Measurements from ENCODE around the gene SMARCD1.
A peak's percentile ranks its signal among the peaks of the same experiment; 100 is the strongest.
"Not testable (repeated sequence)": the region's sequence is repeated elsewhere in the genome, so short reads cannot be mapped to it uniquely, and the experiment has no call there.

Gene SMARCD1

DNA sequence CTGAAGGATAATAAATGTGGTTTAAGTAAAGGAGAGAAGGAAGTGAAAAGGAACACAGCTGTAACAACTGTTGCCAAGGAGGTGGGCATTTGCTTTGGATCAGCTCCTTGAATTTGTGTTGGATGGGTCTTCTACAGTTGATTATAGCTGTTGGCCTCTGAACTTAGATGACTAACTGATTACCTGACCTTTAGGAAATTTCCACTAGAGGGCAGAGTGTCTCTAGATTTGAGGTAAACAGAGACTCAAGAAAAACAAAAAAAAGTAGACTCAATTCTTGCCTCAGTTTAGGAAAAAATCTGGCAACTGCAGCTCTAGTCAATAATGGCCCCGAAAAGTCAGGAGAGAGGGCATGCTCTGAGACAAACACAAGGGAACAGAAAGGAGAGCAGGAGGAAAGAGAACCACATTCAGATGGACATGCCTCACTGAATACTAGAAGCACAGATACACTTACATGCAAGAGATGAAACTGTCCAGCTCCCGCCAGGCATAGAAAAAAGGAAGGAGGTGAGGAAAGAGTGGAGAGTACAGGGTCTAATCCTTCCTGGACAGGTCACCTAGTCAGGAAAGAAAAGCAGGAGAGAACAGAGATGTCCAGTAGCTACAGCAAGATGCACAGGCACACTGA lies 47.5 kb downstream of the SMARCD1 start:
- peak; percentile 76 for TF ChIP-seq CTCF (conservative IDR thresholded peaks at IDR 0.05; ENCODE audit: low read length)
- no peak overlapping the region for H3K4me3 ChIP-seq (ENCODE audit: low read length)
- peak; percentile 69 for DNase-seq (ENCODE audit: low read depth)

DNA sequence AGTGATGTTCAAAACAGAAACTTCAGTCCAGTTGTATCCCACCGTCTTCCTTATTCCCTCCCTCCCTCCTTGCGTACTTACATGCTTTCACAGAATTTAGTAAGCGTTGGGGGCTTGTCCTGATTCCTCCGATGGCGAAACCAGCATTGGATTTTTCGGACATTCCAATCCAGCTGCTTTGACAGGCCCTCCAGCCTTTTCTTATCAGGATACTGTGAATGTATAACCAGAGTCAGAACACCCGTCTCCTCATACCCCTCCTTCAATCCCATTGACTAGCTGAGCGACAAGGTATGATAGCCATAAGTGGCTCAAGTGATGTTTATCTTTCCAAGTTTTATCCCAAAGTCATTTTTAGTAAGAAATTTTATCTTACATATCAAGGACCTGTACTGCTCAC lies 57.9 kb downstream of the SMARCD1 start:
- TF ChIP-seq CTCF (conservative IDR thresholded peaks at IDR 0.05; ENCODE audit: low read length): no peak
- H3K4me3 ChIP-seq (ENCODE audit: low read length): no peak overlapping the region
- no peak for DNase-seq (ENCODE audit: low read depth)

DNA sequence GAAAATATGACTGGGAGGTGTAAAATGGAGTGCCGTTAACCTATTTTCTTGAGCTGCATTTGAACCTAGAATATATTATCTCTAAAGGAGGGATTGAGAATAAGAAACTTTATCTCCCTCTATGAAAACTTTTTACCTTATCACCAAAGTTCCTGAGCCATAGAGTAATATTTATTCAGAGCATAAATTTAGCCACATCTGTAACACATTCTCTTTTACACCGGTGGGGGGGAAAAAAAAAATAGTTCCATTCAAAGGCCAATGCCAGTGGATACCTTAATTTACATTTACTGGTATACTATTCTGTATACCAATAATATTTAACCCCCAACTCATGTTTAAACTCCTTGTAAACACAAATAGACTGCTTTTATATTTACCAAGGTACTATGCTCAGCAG lies 60.3 kb downstream of the SMARCD1 start:
- DNase-seq (ENCODE audit: low read depth): no peak
- no peak overlapping the region for H3K4me3 ChIP-seq (ENCODE audit: low read length)
- no peak for TF ChIP-seq CTCF (conservative IDR thresholded peaks at IDR 0.05; ENCODE audit: low read length)

GRCh38 chr12:50147281-50147680 lies 62.1 kb downstream of the SMARCD1 start:
- TF ChIP-seq CTCF (conservative IDR thresholded peaks at IDR 0.05; ENCODE audit: low read length): no peak
- H3K4me3 ChIP-seq (ENCODE audit: low read length): no peak overlapping the region
- DNase-seq (ENCODE audit: low read depth): no peak

DNA sequence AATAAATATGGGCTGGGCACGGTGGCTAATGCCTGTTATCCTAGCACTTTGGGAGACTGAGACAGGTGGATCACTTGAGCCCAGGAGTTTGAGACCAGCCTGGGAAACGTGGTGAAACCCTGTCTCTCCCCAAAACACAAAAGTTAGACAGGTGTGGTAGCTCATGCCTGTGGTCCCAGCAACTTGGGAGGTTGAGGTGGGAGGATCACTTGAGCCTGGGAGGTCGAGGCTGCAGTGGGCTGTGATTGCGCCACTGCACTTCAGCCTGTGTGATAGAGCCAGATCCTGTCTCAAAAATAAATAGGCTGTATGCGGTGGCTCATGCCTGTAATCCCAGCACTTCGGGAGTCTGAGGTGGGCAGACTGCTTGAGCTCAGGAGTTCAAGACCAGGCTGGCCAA lies 62.9 kb downstream of the SMARCD1 start:
- DNase-seq (ENCODE audit: low read depth); H3K4me3 ChIP-seq (ENCODE audit: low read length): not testable (repeated sequence)

DNA sequence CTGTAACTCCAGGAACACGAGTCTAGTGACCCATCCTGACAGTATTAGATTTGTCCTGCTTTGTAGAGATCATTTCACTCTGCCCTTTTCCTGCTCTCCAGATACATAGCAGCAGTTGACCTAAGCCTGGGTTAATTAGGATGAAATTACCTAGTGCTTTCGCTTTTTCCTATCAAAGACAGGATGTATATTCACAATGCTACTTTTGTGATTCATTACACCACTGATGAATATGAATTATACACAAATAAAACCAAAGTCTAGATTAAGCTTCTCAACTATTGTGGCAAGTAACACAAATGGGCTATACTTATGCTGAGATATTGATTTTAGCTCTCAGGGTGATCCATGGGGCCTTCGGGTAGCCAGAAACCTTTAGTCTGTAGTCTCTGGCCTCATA lies 64.2 kb downstream of the SMARCD1 start:
- TF ChIP-seq CTCF (conservative IDR thresholded peaks at IDR 0.05; ENCODE audit: low read length): no peak
- DNase-seq (ENCODE audit: low read depth): no peak
- H3K4me3 ChIP-seq (ENCODE audit: low read length): no peak overlapping the region

All from AG10803 (cell line).